K562 (cell line): Measurements from ENCODE around the gene GAL3ST3. TPM values are rescaled to one million over a fixed set of nuclear protein-coding genes. Genes with fewer than 3 reads are reported as not detected.

Source experiments
- CHCHD3 ChIP-seq: fragments of 250-450 bp; sonication (Bioruptor Pico); IDR thresholded peaks from 2 replicates; pipeline ENCODE4 v2.1.2; 2022; ENCODE audit warnings: mild to moderate bottlenecking
- GTF3C2 ChIP-seq: IDR thresholded peaks from 3 replicates; pipeline ENCODE4 v1.6.1; 2011; ENCODE audit warnings: borderline replicate concordance, mild to moderate bottlenecking, moderate library complexity; ENCODE audit not compliant: insufficient read length; ENCODE audit errors: extremely low read depth
- HLTF ChIP-seq: fragments of 450-650 bp; IDR thresholded peaks from 2 replicates; pipeline ENCODE4 v1.6.1; 2016
- HMG20A ChIP-seq: fragments of 450-650 bp; formaldehyde crosslinking; conservative IDR thresholded peaks from 2 replicates; pipeline ENCODE4 v1.4.0; 2020; ENCODE audit warnings: mild to moderate bottlenecking, mixed read lengths
- PHF21A ChIP-seq: fragments of 450-650 bp; IDR thresholded peaks from 2 replicates; pipeline ENCODE4 v1.6.1; 2017; ENCODE audit warnings: low read depth, borderline replicate concordance
- PML ChIP-seq: IDR thresholded peaks from 2 replicates; pipeline ENCODE4 v1.6.1; 2012; ENCODE audit warnings: low read length, inconsistent platforms
- SIN3A ChIP-seq, 2 experiments: fragments of 150-350 bp in 1 of 2; IDR thresholded peaks; 2 replicates each; pipeline ENCODE4 v1.6.1; 2011 to 2016; ENCODE audit warnings: borderline replicate concordance in 2 of 2, low read depth in 2 of 2, low read length in 2 of 2, mild to moderate bottlenecking in 2 of 2, moderate library complexity in 2 of 2; ENCODE audit not compliant: control insufficient read depth in 1 of 2
- SMAD4 ChIP-seq: fragments of 250-450 bp; sonication (Bioruptor Pico); conservative IDR thresholded peaks from 2 replicates; pipeline ENCODE4 v1.8.0; 2021; ENCODE audit warnings: inconsistent platforms, mild to moderate bottlenecking, moderate library complexity
- SNRNP70 ChIP-seq: fragments of 200-400 bp; formaldehyde crosslinking; optimal IDR thresholded peaks from 2 replicates; pipeline ENCODE3; 2017; ENCODE audit warnings: low read depth, low read length
- SPI1 ChIP-seq: IDR thresholded peaks from 2 replicates; pipeline ENCODE4 v1.6.1; 2011; ENCODE audit warnings: low read depth, low read length, control low read depth, borderline replicate concordance
- STAG1 ChIP-seq: sonication (generic); formaldehyde crosslinking; IDR thresholded peaks from 2 replicates; pipeline ENCODE4 v1.5.0; 2020; ENCODE audit warnings: missing genetic modification reagents, borderline replicate concordance
- ZNF518B ChIP-seq: fragments of 250-450 bp; sonication (Bioruptor Pico); IDR thresholded peaks from 2 replicates; pipeline ENCODE4 v1.5.0; 2021; ENCODE audit warnings: mild to moderate bottlenecking, moderate library complexity
- ZNF586 ChIP-seq: fragments of 450-650 bp; formaldehyde crosslinking; conservative IDR thresholded peaks from 2 replicates; pipeline ENCODE4 v1.4.0; 2020; ENCODE audit warnings: mild to moderate bottlenecking, moderate library complexity
- polyA plus RNA-seq, 8 experiments: library from polyadenylated mRNA; depleted of rRNA in 4 of 8; stranded (reverse) in 5 of 8; unstranded in 3 of 8; fragments of >200 nt; fragmentation: Nextera tagmentation in 2 of 8; fragmentation: Illumina TruSeq in 1 of 8; extraction: Ambion mirVana in 2 of 8; extraction: Trizol in 1 of 8; gene quantifications; 2 replicates each; pipeline versions ENCODE4 v1.2.1 to v1.2.3, GENCODE V29; 2011 to 2014; ENCODE audit warnings: inconsistent platforms in 1 of 8, missing spikeins in 1 of 8
- total RNA-seq, 7 experiments: library from RNA; depleted of rRNA in 6 of 7; stranded (reverse); fragments of >200 nt in 6 of 7; fragmentation: Illumina TruSeq in 2 of 7; extraction: Trizol in 2 of 7; gene quantifications; 2 replicates each; pipeline versions ENCODE4 v1.2.1 to v1.2.3, GENCODE V29; 2011 to 2021; ENCODE audit warnings: low replicate concordance in 1 of 7
- TF ChIP-seq, protein P1 (sequence below): fragments of 250-450 bp; sonication (Bioruptor Pico); IDR thresholded peaks from 2 replicates; pipeline ENCODE4 v1.5.0; 2021; ENCODE audit warnings: mild to moderate bottlenecking, borderline replicate concordance
- TF ChIP-seq, protein P2 (sequence below): sonication (generic); formaldehyde crosslinking; IDR thresholded peaks from 2 replicates; pipeline ENCODE4 v1.8.1; 2023; ENCODE audit warnings: mild to moderate bottlenecking, missing genetic modification reagents, moderate library complexity

GAL3ST3 gene
- total and polyA plus RNA-seq, 9 of the 15 experiments (the other 6 are each of a cell fraction or from before 2014, with no cell fraction given), result not detected

DNA sequence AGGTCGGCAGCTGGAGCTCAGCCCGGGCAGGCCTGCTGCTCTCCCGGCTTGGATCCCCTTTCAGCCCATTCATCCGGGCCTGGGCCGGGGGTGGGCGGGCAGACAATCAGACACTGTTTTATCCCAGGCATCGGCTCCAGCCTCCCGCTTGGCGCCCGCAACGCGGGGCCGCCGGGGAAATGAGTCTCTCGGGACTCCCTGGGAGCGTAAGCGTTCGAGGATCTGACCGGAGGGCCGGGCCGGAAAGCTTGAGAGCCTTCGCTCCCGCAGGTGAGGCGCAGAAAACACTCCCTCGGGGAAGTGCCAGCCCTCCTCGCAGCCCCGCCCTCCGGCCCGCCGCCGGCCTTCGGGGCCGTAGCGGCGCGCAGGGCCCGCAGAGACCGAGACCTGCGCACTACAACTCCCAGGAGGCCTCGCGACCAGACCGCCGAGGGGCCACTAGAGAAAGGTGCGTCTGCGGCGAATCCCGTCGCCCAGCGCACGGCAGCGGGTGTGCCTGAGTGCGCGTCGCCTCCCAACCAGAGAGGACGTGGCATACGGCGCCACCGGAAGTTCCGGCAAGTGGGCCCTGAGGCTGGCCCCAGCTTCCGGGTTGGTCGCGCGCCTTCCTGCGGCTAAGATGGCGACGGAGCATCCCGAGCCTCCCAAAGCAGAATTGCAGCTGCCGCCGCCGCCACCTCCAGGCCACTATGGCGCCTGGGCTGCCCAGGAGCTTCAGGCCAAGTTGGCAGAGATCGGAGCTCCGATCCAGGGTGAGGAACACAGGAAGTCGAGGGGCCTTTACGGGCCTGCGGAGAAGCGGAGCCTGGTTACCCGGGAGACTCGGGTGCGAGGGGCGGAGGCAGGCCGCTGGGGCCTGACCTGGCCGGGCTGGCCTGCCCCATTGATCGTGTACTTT, 3.1 kb upstream of the GAL3ST3 start, which contains the start of gene SF3B2 (continued):
- TF ChIP-seq CHCHD3 (CRISPR knock-in tag), result no peak
- no peak for TF ChIP-seq HLTF
- no peak for TF ChIP-seq PHF21A
- TF ChIP-seq PML, result 0 out of 2 replicates have a peak, but pooled peaks have one; percentile 76
- TF ChIP-seq HMG20A (CRISPR knock-in tag), result no peak
- no peak for TF ChIP-seq ZNF518B
- TF ChIP-seq SNRNP70, result no peak
- peak; percentile 87 to 94; a peak in 3 of 4 replicates for TF ChIP-seq SIN3A (IDR thresholded peaks at IDR 0.05; ENCODE audit: borderline replicate concordance in 2 of 2, control insufficient read depth in 1 of 2, low read depth in 2 of 2, low read length in 2 of 2)
- TF ChIP-seq, protein P1, sequence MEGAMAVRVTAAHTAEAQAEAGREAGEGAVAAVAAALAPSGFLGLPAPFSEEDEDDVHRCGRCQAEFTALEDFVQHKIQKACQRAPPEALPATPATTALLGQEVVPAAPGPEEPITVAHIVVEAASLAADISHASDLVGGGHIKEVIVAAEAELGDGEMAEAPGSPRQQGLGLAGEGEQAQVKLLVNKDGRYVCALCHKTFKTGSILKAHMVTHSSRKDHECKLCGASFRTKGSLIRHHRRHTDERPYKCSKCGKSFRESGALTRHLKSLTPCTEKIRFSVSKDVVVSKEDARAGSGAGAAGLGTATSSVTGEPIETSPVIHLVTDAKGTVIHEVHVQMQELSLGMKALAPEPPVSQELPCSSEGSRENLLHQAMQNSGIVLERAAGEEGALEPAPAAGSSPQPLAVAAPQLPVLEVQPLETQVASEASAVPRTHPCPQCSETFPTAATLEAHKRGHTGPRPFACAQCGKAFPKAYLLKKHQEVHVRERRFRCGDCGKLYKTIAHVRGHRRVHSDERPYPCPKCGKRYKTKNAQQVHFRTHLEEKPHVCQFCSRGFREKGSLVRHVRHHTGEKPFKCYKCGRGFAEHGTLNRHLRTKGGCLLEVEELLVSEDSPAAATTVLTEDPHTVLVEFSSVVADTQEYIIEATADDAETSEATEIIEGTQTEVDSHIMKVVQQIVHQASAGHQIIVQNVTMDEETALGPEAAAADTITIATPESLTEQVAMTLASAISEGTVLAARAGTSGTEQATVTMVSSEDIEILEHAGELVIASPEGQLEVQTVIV (CRISPR knock-in tag), result no peak
- TF ChIP-seq GTF3C2, result no peak
- TF ChIP-seq STAG1 (CRISPR knock-in tag), result 0 out of 2 replicates have a peak, but pooled peaks have one; percentile 12
- TF ChIP-seq SMAD4, result no peak; the same call in 1 of the 2 replicates
- TF ChIP-seq, protein P2, sequence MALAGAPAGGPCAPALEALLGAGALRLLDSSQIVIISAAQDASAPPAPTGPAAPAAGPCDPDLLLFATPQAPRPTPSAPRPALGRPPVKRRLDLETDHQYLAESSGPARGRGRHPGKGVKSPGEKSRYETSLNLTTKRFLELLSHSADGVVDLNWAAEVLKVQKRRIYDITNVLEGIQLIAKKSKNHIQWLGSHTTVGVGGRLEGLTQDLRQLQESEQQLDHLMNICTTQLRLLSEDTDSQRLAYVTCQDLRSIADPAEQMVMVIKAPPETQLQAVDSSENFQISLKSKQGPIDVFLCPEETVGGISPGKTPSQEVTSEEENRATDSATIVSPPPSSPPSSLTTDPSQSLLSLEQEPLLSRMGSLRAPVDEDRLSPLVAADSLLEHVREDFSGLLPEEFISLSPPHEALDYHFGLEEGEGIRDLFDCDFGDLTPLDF (CRISPR knock-in tag), result peak; percentile 42
- TF ChIP-seq ZNF586 (CRISPR knock-in tag), result no peak
- no peak for TF ChIP-seq SPI1
